Kidney epithelial cell (primary cell): ENCODE measurements around the gene NLRP6. TPM values are rescaled to one million over a fixed set of nuclear protein-coding genes. Genes with fewer than 3 reads are reported as not detected.
"Not testable (repeated sequence)": the region's sequence is repeated elsewhere in the genome, so short reads cannot be mapped to it uniquely, and the experiment has no call there.

Experiments
- DNase-seq: peaks from one replicate; pipeline ENCODE4 v3.0.0-alpha.2; 2010; ENCODE audit warnings: low read depth
- H3K27me3 ChIP-seq: 2 replicates; pipeline ENCODE4 v1.6.0; 2011; ENCODE audit warnings: low read length; ENCODE audit not compliant: control insufficient read depth, insufficient read depth
- H3K36me3 ChIP-seq: 2 replicates; pipeline ENCODE4 v1.5.1; 2011; ENCODE audit warnings: low read length; ENCODE audit not compliant: control insufficient read depth, insufficient read depth
- H3K4me3 ChIP-seq: 2 replicates; pipeline ENCODE4 v1.5.1; 2011; ENCODE audit warnings: low read depth, mild to moderate bottlenecking, control low read depth, low read length
- CTCF ChIP-seq: IDR thresholded peaks from 2 replicates; pipeline ENCODE4 v1.5.1; 2011; ENCODE audit warnings: mild to moderate bottlenecking, moderate library complexity, low read length, control low read depth, inconsistent platforms; ENCODE audit not compliant: insufficient read depth, poor library complexity, severe bottlenecking
- total RNA-seq: library from RNA; depleted of rRNA; stranded (reverse); fragments of >200 nt; gene quantifications from 2 replicates; pipeline ENCODE4 v1.2.3, GENCODE V29; 2015

Gene NLRP6
- total RNA-seq, 1 donor from 2014 or later, result not detected

GRCh38 chr11:329886-330253 lies 51.7 kb downstream of the NLRP6 start:
- Histone ChIP-seq H3K27me3 (no peaks in the 10 kb centered on the region), H3K4me3 (no peak overlapping the region), H3K36me3 (no peaks in the 10 kb centered on the region)
- TF ChIP-seq CTCF, result no peak
- no peak for DNase-seq

GRCh38 chr11:330307-330693 lies 52.1 kb downstream of the NLRP6 start:
- H3K36me3 ChIP-seq, result no peaks in the 10 kb centered on the region
- DNase-seq, result no peak
- no peak for TF ChIP-seq CTCF

GRCh38 chr11:330694-331357 lies 52.6 kb downstream of the NLRP6 start:
- no peak for DNase-seq
- no peaks in the 10 kb centered on the region for H3K36me3 ChIP-seq
- H3K4me3 ChIP-seq, result no peak overlapping the region
- no peaks in the 10 kb centered on the region for H3K27me3 ChIP-seq
- TF ChIP-seq CTCF, result no peak

More at GRCh38 chr11:330307-330693, 52.1 kb downstream of the NLRP6 start:
- Histone ChIP-seq H3K4me3 (no peak overlapping the region), H3K27me3 (no peaks in the 10 kb centered on the region)

GRCh38 chr11:331358-332060 lies 53.3 kb downstream of the NLRP6 start:
- no peak for TF ChIP-seq CTCF
- no peaks in the 10 kb centered on the region for H3K36me3 ChIP-seq
- DNase-seq, result no peak
- no peaks in the 10 kb centered on the region for H3K27me3 ChIP-seq
- no peak overlapping the region for H3K4me3 ChIP-seq

GRCh38 chr11:332651-333480 lies 54.7 kb downstream of the NLRP6 start:
- Histone ChIP-seq H3K36me3 (no peaks in the 10 kb centered on the region), H3K4me3 (no peak overlapping the region), H3K27me3 (no peaks in the 10 kb centered on the region)
- DNase-seq, result no peak
- no peak for TF ChIP-seq CTCF

- not testable (repeated sequence) for H3K4me3 ChIP-seq, DNase-seq, H3K36me3 ChIP-seq, H3K27me3 ChIP-seq
Measured at GRCh38 chr11:333616-334263, 55.5 kb downstream of the NLRP6 start.
